ENCODE measurements around the gene HMGB1. TPM values are rescaled to one million over a fixed set of nuclear protein-coding genes. Genes with fewer than 3 reads are reported as not detected.
A peak's percentile ranks its signal among the peaks of the same experiment; 100 is the strongest.

The HMGB1 gene
- total RNA-seq, 3 donors from 2014 or later (not counting 1 experiment from before 2014, with no cell fraction given) = 397 to 449 (median 409) TPM

DNA sequence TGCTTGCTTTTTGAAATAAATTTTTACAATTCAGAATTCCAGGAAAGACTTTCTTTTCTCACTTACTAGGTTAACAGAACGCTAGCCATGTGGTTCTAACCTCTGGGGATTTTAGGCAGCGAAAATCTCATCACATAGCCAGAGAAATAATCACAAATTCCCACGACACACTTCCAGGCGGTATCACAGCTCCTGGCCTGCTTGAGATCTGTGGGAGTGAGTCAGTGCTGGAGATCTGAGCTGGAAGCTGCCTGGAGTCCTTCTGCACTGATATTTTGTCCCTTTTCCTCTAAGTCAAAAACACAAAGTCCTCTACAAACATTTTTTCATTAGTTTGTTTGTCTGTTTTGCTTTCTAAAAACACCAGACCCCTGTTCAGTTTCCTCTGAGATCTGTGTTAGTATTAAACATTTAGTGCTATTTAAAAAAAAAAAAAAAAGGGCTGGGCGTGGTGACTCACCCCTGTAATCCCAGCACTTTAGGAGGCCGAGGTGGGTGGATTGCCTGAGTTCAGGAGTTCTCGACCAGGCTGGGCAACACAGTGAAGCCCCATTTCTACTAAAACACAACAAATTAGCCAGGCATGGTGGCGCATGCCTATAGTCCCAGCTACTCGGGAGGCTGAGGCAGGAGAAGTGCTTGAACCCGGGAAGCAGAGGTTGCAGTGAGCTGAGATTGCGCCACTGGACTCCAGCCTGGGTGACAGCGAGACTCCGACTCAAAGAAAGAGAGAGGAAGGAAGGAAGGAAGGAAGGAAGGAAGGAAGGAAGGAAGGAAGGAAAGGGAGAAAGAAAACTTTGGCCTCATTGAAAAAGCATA is 55.6 kb downstream of the HMGB1 start:
- H3K4me1 Mint-ChIP-seq = peaks cover 26 to 31% of the 10 kb centered on the region in 2 donors
- H3K27ac ChIP-seq (ENCODE audit: low read length) = no peak overlapping the region
- no peak overlapping the region for H3K4me3 Mint-ChIP-seq

DNA sequence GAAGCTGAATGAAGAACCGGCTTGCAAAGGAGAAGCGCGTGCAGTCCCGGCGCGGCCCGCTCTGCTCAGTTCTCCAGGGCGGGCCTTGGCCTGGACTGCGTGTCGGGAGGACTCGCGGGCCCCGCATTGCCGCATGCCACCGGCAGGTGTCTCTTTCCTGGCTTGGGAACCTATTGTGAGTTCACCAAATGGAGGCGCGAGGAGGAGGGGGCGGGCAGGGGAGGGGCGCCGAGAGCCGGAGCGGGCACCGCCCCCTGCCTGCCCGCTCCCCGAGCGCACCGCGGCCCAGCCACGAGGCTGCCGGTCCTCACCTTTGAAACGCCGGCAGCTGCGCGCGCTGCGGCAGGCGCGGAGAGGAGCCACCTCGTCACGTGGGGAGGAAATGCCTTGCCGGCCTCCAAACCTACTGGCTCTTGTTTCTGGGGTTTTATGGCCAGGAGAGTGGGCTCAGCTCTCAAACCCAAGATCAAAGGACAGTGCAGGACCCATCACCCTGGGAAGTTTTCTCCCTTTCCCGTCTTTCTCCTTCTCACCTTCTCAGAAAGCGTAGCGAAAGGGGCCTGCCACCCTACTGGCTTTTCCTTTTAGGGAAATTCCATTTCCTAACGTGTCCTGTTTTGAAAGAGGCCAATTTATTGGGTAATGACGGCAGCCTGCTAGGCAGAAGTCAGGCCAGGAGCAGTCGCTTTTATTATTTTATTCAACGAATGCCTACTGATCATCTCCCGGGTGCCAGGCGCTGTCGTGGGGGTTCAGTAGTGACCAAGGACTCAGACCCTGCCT is 57.2 kb downstream of the HMGB1 start:
- H3K27ac ChIP-seq (ENCODE audit: low read length) = peak overlapping the region; percentile 66
- WGBS (ENCODE audit: insufficient coverage) = 16% methylated on average over 51 of the region's 51 CpGs
- peak overlapping the region; percentile 81 for H3K27ac Mint-ChIP-seq
- H3K9me3 Mint-ChIP-seq = no peaks in the 10 kb centered on the region
- TF ChIP-seq, protein P1, sequence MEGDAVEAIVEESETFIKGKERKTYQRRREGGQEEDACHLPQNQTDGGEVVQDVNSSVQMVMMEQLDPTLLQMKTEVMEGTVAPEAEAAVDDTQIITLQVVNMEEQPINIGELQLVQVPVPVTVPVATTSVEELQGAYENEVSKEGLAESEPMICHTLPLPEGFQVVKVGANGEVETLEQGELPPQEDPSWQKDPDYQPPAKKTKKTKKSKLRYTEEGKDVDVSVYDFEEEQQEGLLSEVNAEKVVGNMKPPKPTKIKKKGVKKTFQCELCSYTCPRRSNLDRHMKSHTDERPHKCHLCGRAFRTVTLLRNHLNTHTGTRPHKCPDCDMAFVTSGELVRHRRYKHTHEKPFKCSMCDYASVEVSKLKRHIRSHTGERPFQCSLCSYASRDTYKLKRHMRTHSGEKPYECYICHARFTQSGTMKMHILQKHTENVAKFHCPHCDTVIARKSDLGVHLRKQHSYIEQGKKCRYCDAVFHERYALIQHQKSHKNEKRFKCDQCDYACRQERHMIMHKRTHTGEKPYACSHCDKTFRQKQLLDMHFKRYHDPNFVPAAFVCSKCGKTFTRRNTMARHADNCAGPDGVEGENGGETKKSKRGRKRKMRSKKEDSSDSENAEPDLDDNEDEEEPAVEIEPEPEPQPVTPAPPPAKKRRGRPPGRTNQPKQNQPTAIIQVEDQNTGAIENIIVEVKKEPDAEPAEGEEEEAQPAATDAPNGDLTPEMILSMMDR (IDR thresholded peaks at IDR 0.05) = peak; percentile 57
- no peaks in the 10 kb centered on the region for H3K27me3 Mint-ChIP-seq (ENCODE audit: low read depth in 2 of 2)
- peaks cover 26 to 31% of the 10 kb centered on the region in 2 donors for H3K4me1 Mint-ChIP-seq
- peak overlapping the region; percentile 86 for H3K4me3 Mint-ChIP-seq
- peaks cover 25% of the 10 kb centered on the region for H3K4me1 ChIP-seq (ENCODE audit: control insufficient read depth, insufficient read depth, low read length)
- ATAC-seq (peak; percentile 80 to 94 (median 91)), DNase-seq (peak; percentile 78 to 94)
- H3K27me3 ChIP-seq (ENCODE audit: control insufficient read depth, insufficient read depth, low read length) = no peaks in the 10 kb centered on the region
- H3K36me3 Mint-ChIP-seq = no peaks in the 10 kb centered on the region
- H3K4me3 ChIP-seq (ENCODE audit: low read length) = peak overlapping the region; percentile 29
- H3K9me3 ChIP-seq (ENCODE audit: control insufficient read depth, insufficient read depth, low read length) = no peaks in the 10 kb centered on the region
- H3K36me3 ChIP-seq (ENCODE audit: control insufficient read depth, insufficient read depth, low read length) = no peaks in the 10 kb centered on the region
- intact Hi-C loops (cut with micrococcal nuclease) = loop anchor here (1.0 to 2.0 kb wide), 2 partner anchors 56 to 102 kb away; partner anchors contain the start of gene KATNAL1

More for the DNA sequence above, 55.6 kb downstream of the HMGB1 start:
- TF ChIP-seq, protein P1 (IDR thresholded peaks at IDR 0.05) = no peak
- no peaks in the 10 kb centered on the region for H3K9me3 ChIP-seq (ENCODE audit: control insufficient read depth, insufficient read depth, low read length)
- no peak overlapping the region for H3K4me3 ChIP-seq (ENCODE audit: low read length)
- H3K9me3 Mint-ChIP-seq = no peaks in the 10 kb centered on the region
- no peaks in the 10 kb centered on the region for H3K27me3 Mint-ChIP-seq (ENCODE audit: low read depth in 2 of 2)
- no peaks in the 10 kb centered on the region for H3K27me3 ChIP-seq (ENCODE audit: control insufficient read depth, insufficient read depth, low read length)
- no peak overlapping the region for H3K27ac Mint-ChIP-seq
- intact Hi-C loops (cut with micrococcal nuclease) = loop anchor here (2.0 kb wide), 1 partner anchor 103 kb away; the partner anchor contains the start of gene KATNAL1
- 87% methylated on average over 10 of the region's 13 CpGs for WGBS (ENCODE audit: insufficient coverage)
- ATAC-seq (no peak), DNase-seq (no peak)
- H3K4me1 ChIP-seq (ENCODE audit: control insufficient read depth, insufficient read depth, low read length) = peaks cover 25% of the 10 kb centered on the region
- H3K36me3 Mint-ChIP-seq = no peaks in the 10 kb centered on the region
- no peaks in the 10 kb centered on the region for H3K36me3 ChIP-seq (ENCODE audit: control insufficient read depth, insufficient read depth, low read length)

DNA sequence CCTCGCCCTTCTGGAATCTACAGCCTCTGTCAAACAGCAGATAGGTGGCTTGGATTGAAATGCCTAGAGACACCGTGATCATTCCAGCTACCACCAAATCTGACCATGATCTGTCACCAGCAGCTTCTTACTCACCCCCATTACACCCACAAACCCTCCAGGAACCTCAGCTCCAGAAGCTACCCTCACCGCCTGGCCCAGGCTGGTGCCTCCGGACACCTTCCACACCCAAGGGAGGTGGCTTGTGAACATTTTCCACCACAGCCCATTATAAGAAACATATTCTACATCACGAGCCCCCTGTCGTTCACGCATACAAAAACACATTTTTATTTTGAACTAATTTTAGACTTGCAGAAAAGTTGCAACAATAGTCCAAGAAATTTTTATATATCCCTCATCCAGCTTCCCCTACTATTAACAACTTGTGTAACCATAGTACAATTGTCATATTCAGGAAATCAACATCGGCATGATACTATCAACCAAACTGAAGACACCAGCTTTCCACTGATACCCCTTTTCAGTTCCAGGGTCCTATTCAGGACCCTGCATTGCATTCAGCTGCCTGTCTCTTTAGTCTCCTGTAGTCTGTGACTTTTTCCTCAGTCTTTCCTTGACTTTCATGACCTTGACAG is 58.8 kb downstream of the HMGB1 start:
- peak in 1 of 2 donors; percentile 29 for DNase-seq
- Histone ChIP-seq H3K4me1 (ENCODE audit: control insufficient read depth, insufficient read depth, low read length) (peaks cover 25% of the 10 kb centered on the region), H3K4me3 (ENCODE audit: low read length) (no peak overlapping the region), H3K9me3 (ENCODE audit: control insufficient read depth, insufficient read depth, low read length) (no peaks in the 10 kb centered on the region), H3K27ac (ENCODE audit: low read length) (no peak overlapping the region), H3K27me3 (ENCODE audit: control insufficient read depth, insufficient read depth, low read length) (no peaks in the 10 kb centered on the region), H3K36me3 (ENCODE audit: control insufficient read depth, insufficient read depth, low read length) (no peaks in the 10 kb centered on the region)
- Mint-ChIP-seq H3K36me3 (no peaks in the 10 kb centered on the region), H3K9me3 (no peaks in the 10 kb centered on the region), H3K27ac (peak overlapping the region; percentile 78 to 81), H3K4me1 (peaks cover 26 to 31% of the 10 kb centered on the region in 2 donors), H3K4me3 (peak overlapping the region; percentile 51), H3K27me3 (ENCODE audit: low read depth in 2 of 2) (no peaks in the 10 kb centered on the region)
- WGBS (ENCODE audit: insufficient coverage) = 59% methylated on average over 8 of the region's 8 CpGs
- peak in 2 of 3 donors; percentile 16 to 59 for ATAC-seq
- intact Hi-C loops (cut with micrococcal nuclease) = loop anchor here (1.0 kb wide), 2 partner anchors 12 to 31 kb away; no protein-coding TSS in a partner anchor
- TF ChIP-seq, protein P1 (IDR thresholded peaks at IDR 0.05) = peak; percentile 18

Other genes starting within 250 kb of the HMGB1 start
- gene KATNAL1, start 158.4 kb downstream of the HMGB1 start, total RNA-seq = 10 to 100 TPM; 15.0 to 22.8 (median 21.9) TPM
- not detected for gene UBE2L5, start 43.4 kb downstream of the HMGB1 start, total RNA-seq
- 10 to 100 TPM; 34.8 to 39.0 (median 36.9) TPM for gene USPL1, start 152.0 kb upstream of the HMGB1 start, total RNA-seq